ENCODE measurements around the gene NEURL1B. TPM values are rescaled to one million over a fixed set of nuclear protein-coding genes. Genes with fewer than 3 reads are reported as not detected.

The NEURL1B gene
- polyA plus RNA-seq, 1 donor (not counting 4 experiments of a cell fraction or from before 2014, with no cell fraction given), result 0.43 TPM

DNA sequence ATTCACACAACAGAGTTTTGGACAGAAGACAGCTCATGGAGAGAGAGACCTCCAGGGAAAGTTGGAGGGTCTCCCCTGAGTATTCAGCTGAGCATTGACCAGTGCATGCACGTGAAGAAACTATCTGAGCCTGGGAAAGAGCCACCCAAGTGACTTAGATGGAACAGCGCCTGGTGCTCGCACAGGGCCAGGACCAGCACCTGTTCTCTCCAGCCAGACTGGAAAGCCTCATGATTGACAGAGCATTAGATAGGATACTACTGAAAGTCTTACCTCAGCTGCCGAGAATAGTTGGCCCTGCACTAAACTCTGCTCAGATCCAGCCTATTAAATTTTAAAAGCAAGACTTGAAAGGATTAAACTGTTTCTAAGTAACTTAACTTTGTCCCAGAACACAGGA lies 28.3 kb upstream of the NEURL1B start:
- no peaks in the 10 kb centered on the region for H3K9me1 ChIP-seq (ENCODE audit: control insufficient read depth, extremely low read depth, insufficient read depth, low read length)
- no peaks in the 10 kb centered on the region for H3K4me1 ChIP-seq (ENCODE audit: control insufficient read depth, extremely low read depth, insufficient read depth, low read length)
- FAIRE-seq (no peak), DNase-seq (ENCODE audit: low read depth, low spot score) (no peak)
- H2AFZ ChIP-seq (ENCODE audit: control insufficient read depth, low read length), result no peak overlapping the region
- dilution Hi-C loops (cut with MboI; ENCODE audit: extremely low pct_ligation_motif_present, low sequenced_read_pairs), result no loop called here
- no peak overlapping the region for H3K4me2 ChIP-seq (ENCODE audit: control insufficient read depth, extremely low read depth, insufficient read depth, low read depth, low read length)
- no peaks in the 10 kb centered on the region for H3K36me3 ChIP-seq (ENCODE audit: control insufficient read depth in 2 of 2, extremely low read depth in 1 of 2, insufficient read depth in 2 of 2, low read length in 2 of 2)
- no peak overlapping the region for H3K9ac ChIP-seq (ENCODE audit: control insufficient read depth, extremely low read depth, insufficient read depth, low read length)
- H3K79me2 ChIP-seq (ENCODE audit: control insufficient read depth, insufficient read depth, low read length), result no peaks in the 10 kb centered on the region
- H4K20me1 ChIP-seq (ENCODE audit: control insufficient read depth, extremely low read depth, insufficient read depth, low read length), result no peaks in the 10 kb centered on the region
- no peaks in the 10 kb centered on the region for H3K27me3 ChIP-seq (ENCODE audit: control insufficient read depth, extremely low read depth, insufficient read depth, low read length)
- no peak overlapping the region for H3K4me3 ChIP-seq (ENCODE audit: control insufficient read depth in 2 of 3, extremely low read depth in 1 of 3, insufficient read depth in 2 of 3, low read depth in 1 of 3, low read length in 3 of 3)
- H3K9me3 ChIP-seq (ENCODE audit: control insufficient read depth, low read depth, low read length), result no peaks in the 10 kb centered on the region
- no peak overlapping the region for H3K27ac ChIP-seq (ENCODE audit: control insufficient read depth, insufficient read depth, low read length)
- TF ChIP-seq CTCF (optimal IDR thresholded peaks at IDR 0.05 in 1 of 3, IDR thresholded peaks at IDR 0.05 in 1 of 3, conservative IDR thresholded peaks at IDR 0.05 in 1 of 3; ENCODE audit: extremely low read depth in 1 of 3, insufficient read depth in 2 of 3, low read length in 3 of 3) (no peak), EZH2 (IDR thresholded peaks at IDR 0.05; ENCODE audit: low read length) (no peak)

DNA sequence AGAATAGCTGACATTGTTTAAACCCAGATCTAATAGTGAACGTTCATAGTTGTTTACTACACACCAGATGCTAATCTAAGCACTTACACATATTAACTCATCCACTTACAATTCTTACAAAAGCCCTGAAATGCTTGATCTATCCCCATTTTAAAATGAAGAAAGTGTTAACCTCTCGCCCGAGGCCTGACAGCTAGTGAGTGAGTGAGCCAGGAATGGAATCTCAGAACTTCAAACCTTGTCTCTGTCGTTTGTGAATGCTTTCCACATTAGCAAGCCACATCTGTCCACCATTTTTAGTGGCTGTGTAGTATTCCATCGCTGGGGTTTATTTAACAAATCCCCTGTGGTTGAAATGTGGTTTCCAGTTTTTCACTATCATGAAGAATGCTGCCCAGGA lies 24.9 kb upstream of the NEURL1B start:
- Histone ChIP-seq H3K27ac (ENCODE audit: control insufficient read depth, insufficient read depth, low read length) (no peak overlapping the region), H3K36me3 (ENCODE audit: control insufficient read depth in 2 of 2, extremely low read depth in 1 of 2, insufficient read depth in 2 of 2, low read length in 2 of 2) (no peaks in the 10 kb centered on the region), H3K4me1 (ENCODE audit: control insufficient read depth, extremely low read depth, insufficient read depth, low read length) (no peaks in the 10 kb centered on the region), H3K9me3 (ENCODE audit: control insufficient read depth, low read depth, low read length) (no peaks in the 10 kb centered on the region), H3K4me3 (ENCODE audit: control insufficient read depth in 2 of 3, extremely low read depth in 1 of 3, insufficient read depth in 2 of 3, low read depth in 1 of 3, low read length in 3 of 3) (no peak overlapping the region), H3K4me2 (ENCODE audit: control insufficient read depth, extremely low read depth, insufficient read depth, low read depth, low read length) (no peak overlapping the region), H3K9me1 (ENCODE audit: control insufficient read depth, extremely low read depth, insufficient read depth, low read length) (no peaks in the 10 kb centered on the region), H3K79me2 (ENCODE audit: control insufficient read depth, insufficient read depth, low read length) (no peaks in the 10 kb centered on the region), H3K27me3 (ENCODE audit: control insufficient read depth, extremely low read depth, insufficient read depth, low read length) (no peaks in the 10 kb centered on the region), H3K9ac (ENCODE audit: control insufficient read depth, extremely low read depth, insufficient read depth, low read length) (no peak overlapping the region), H2AFZ (ENCODE audit: control insufficient read depth, low read length) (no peak overlapping the region), H4K20me1 (ENCODE audit: control insufficient read depth, extremely low read depth, insufficient read depth, low read length) (no peaks in the 10 kb centered on the region)
- no peak for DNase-seq (ENCODE audit: low read depth, low spot score)
- no peak for TF ChIP-seq EZH2 (IDR thresholded peaks at IDR 0.05; ENCODE audit: low read length)
- no peak for TF ChIP-seq CTCF (optimal IDR thresholded peaks at IDR 0.05 in 1 of 3, IDR thresholded peaks at IDR 0.05 in 1 of 3, conservative IDR thresholded peaks at IDR 0.05 in 1 of 3; ENCODE audit: extremely low read depth in 1 of 3, insufficient read depth in 2 of 3, low read length in 3 of 3)
- FAIRE-seq, result no peak
- dilution Hi-C loops (cut with MboI; ENCODE audit: extremely low pct_ligation_motif_present, low sequenced_read_pairs), result no loop called here

Measured in keratinocyte (primary cell).